ENCODE results near the gene TOR2A. TPM values are rescaled to one million over a fixed set of nuclear protein-coding genes. Genes with fewer than 3 reads are reported as not detected.

The TOR2A gene
- total RNA-seq, 1 donor from 2014 or later: 5.5 TPM

DNA sequence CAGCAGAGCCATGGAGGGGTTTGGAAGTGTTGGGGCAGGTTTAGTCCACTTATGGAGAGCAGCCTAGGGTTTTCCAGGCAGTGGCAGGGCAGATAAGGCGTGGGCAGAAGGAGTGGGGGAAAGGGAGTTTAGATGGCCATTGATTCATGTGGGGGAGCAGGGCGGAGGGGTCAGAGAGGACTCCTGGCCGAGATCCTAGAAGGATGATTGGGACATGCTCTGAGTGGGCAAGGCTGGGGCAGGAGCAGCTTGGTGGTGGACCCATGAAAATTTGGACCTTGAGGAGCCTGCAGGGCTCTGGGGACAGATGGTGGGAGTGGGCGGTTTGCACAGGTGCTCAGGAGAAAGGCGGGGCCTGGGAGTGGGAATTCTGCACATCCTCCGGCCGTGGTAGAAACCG, 18.1 kb upstream of the TOR2A start:
- Histone ChIP-seq H3F3A (ENCODE audit: low read depth) (peaks cover 18% of the 10 kb centered on the region), H3K9ac (no peak overlapping the region), H3K9me3 (ENCODE audit: low read depth) (no peaks in the 10 kb centered on the region), H3K4me2 (no peak overlapping the region), H3K79me2 (ENCODE audit: low read depth) (no peaks in the 10 kb centered on the region), H3K27ac (no peak overlapping the region), H3K4me1 (peaks cover 6% of the 10 kb centered on the region), H3K36me3 (no peaks in the 10 kb centered on the region), H4K20me1 (ENCODE audit: low read depth) (peaks cover 49% of the 10 kb centered on the region), H2AFZ (replicated peaks) (no peak overlapping the region), H3K27me3 (peaks cover 50% of the 10 kb centered on the region), H3K4me3 (no peak overlapping the region)
- peaks cover 4% of the 10 kb centered on the region for H3K4me1 Mint-ChIP-seq
- no peak for TF ChIP-seq EZH2 (IDR thresholded peaks at IDR 0.05)
- TF ChIP-seq CTCF (IDR thresholded peaks at IDR 0.05): no peak
- no peak for TF ChIP-seq EZH2phosphoT487 (IDR thresholded peaks at IDR 0.05)
- H3K27me3 Mint-ChIP-seq (ENCODE audit: insufficient read depth, low read depth): peaks cover 31% of the 10 kb centered on the region
- no peak overlapping the region for H3K27ac Mint-ChIP-seq
- peak overlapping the region; percentile 57 for H3K4me3 Mint-ChIP-seq
- DNase-seq (ENCODE audit: low spot score): no peak
- H3K36me3 Mint-ChIP-seq: no peaks in the 10 kb centered on the region
- no peaks in the 10 kb centered on the region for H3K9me3 Mint-ChIP-seq

- no peak overlapping the region for H3K4me2 ChIP-seq
- H3K36me3 ChIP-seq: no peaks in the 10 kb centered on the region
- no peak overlapping the region for H2AFZ ChIP-seq (replicated peaks)
- Mint-ChIP-seq H3K4me3 (no peak overlapping the region), H3K27me3 (ENCODE audit: insufficient read depth, low read depth) (peaks cover 33% of the 10 kb centered on the region), H3K4me1 (peaks cover 4% of the 10 kb centered on the region), H3K9me3 (no peaks in the 10 kb centered on the region), H3K27ac (no peak overlapping the region), H3K36me3 (no peaks in the 10 kb centered on the region)
- no peak overlapping the region for H3K9ac ChIP-seq
- H3K9me3 ChIP-seq (ENCODE audit: low read depth): no peaks in the 10 kb centered on the region
- H3K4me1 ChIP-seq: peaks cover 6% of the 10 kb centered on the region
- H4K20me1 ChIP-seq (ENCODE audit: low read depth): peaks cover 49% of the 10 kb centered on the region
- no peaks in the 10 kb centered on the region for H3K79me2 ChIP-seq (ENCODE audit: low read depth)
- H3K27me3 ChIP-seq: peaks cover 45% of the 10 kb centered on the region
- TF ChIP-seq EZH2phosphoT487 (IDR thresholded peaks at IDR 0.05): no peak
- no peak for TF ChIP-seq EZH2 (IDR thresholded peaks at IDR 0.05)
- TF ChIP-seq CTCF (IDR thresholded peaks at IDR 0.05): no peak
- H3F3A ChIP-seq (ENCODE audit: low read depth): peaks cover 18% of the 10 kb centered on the region
- DNase-seq (ENCODE audit: low spot score): peak; percentile 79
- H3K27ac ChIP-seq: no peak overlapping the region
- no peak overlapping the region for H3K4me3 ChIP-seq
Observed at GRCh38 chr9:127751269-127752054, 16.4 kb upstream of the TOR2A start.

- no peaks in the 10 kb centered on the region for H3K9me3 ChIP-seq (ENCODE audit: low read depth)
Observed at GRCh38 chr9:127749090-127749787, 14.1 kb upstream of the TOR2A start.

More at GRCh38 chr9:127749090-127749787, 14.1 kb upstream of the TOR2A start:
- Histone ChIP-seq H4K20me1 (ENCODE audit: low read depth) (peaks cover 37% of the 10 kb centered on the region), H3K9ac (no peak overlapping the region), H3K4me2 (no peak overlapping the region), H3F3A (ENCODE audit: low read depth) (peaks cover 5% of the 10 kb centered on the region), H3K36me3 (no peaks in the 10 kb centered on the region), H2AFZ (replicated peaks) (no peak overlapping the region), H3K4me3 (no peak overlapping the region), H3K4me1 (no peaks in the 10 kb centered on the region), H3K79me2 (ENCODE audit: low read depth) (no peaks in the 10 kb centered on the region), H3K27me3 (peaks cover 26% of the 10 kb centered on the region), H3K27ac (no peak overlapping the region)
- Mint-ChIP-seq H3K4me1 (peaks cover 5% of the 10 kb centered on the region), H3K27ac (no peak overlapping the region), H3K27me3 (ENCODE audit: insufficient read depth, low read depth) (peaks cover 24% of the 10 kb centered on the region), H3K36me3 (no peaks in the 10 kb centered on the region), H3K4me3 (no peak overlapping the region), H3K9me3 (no peaks in the 10 kb centered on the region)
- no peak for DNase-seq (ENCODE audit: low spot score)
- no peak for TF ChIP-seq EZH2phosphoT487 (IDR thresholded peaks at IDR 0.05)
- TF ChIP-seq EZH2 (IDR thresholded peaks at IDR 0.05): no peak
- TF ChIP-seq CTCF (IDR thresholded peaks at IDR 0.05): no peak

Data from neural progenitor cell (in vitro differentiated cells).